ENCODE results near the gene LY6G6F.

GRCh38 chr6:31728767-31729514 lies 22.3 kb downstream of the LY6G6F start, which contains the start of gene DDAH2:
- TF ChIP-seq CTCF (conservative IDR thresholded peaks at IDR 0.05; ENCODE audit: low read depth, low read length) (peak; percentile 89; the same call in 1 of the 2 replicates), EZH2 (IDR thresholded peaks at IDR 0.05; ENCODE audit: borderline replicate concordance, low read depth, low read length, poor library complexity, severe bottlenecking) (no peak)

Measured in A673 (cell line).